ENCODE data around the gene TRPC6.

DNA sequence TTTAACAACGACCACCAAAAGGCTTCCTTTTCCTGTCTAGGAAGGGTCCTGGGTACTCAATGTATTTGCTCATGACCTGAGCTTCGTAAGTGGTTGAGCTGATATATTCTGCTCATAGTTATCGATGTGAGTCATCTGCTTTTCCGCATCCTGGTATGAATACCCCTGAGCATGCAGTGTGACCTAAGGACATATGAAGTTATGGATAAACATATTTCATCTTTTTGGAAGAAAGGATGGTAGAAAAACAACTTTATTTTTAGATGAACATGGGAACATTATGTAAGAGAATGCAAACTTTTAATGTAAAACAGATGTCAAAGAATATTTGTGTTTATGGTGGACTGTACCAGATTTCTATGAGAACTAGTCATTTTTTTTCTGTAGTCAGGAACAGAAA is 28.4 kb downstream of the TRPC6 start:
- TF ChIP-seq, protein P1, sequence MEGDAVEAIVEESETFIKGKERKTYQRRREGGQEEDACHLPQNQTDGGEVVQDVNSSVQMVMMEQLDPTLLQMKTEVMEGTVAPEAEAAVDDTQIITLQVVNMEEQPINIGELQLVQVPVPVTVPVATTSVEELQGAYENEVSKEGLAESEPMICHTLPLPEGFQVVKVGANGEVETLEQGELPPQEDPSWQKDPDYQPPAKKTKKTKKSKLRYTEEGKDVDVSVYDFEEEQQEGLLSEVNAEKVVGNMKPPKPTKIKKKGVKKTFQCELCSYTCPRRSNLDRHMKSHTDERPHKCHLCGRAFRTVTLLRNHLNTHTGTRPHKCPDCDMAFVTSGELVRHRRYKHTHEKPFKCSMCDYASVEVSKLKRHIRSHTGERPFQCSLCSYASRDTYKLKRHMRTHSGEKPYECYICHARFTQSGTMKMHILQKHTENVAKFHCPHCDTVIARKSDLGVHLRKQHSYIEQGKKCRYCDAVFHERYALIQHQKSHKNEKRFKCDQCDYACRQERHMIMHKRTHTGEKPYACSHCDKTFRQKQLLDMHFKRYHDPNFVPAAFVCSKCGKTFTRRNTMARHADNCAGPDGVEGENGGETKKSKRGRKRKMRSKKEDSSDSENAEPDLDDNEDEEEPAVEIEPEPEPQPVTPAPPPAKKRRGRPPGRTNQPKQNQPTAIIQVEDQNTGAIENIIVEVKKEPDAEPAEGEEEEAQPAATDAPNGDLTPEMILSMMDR (IDR thresholded peaks at IDR 0.05) = no peak
- TF ChIP-seq POLR2A (IDR thresholded peaks at IDR 0.05) (no peak), EP300 (IDR thresholded peaks at IDR 0.05) (no peak), POLR2AphosphoS5 (IDR thresholded peaks at IDR 0.05) (no peak)
